ENCODE measurements around the gene ABCC8. TPM values are rescaled to one million over a fixed set of nuclear protein-coding genes. Genes with fewer than 3 reads are reported as not detected.

The ABCC8 gene
- total and polyA plus RNA-seq, 2 experiments from 2014 or later = 2.0 to 3.4 TPM

DNA sequence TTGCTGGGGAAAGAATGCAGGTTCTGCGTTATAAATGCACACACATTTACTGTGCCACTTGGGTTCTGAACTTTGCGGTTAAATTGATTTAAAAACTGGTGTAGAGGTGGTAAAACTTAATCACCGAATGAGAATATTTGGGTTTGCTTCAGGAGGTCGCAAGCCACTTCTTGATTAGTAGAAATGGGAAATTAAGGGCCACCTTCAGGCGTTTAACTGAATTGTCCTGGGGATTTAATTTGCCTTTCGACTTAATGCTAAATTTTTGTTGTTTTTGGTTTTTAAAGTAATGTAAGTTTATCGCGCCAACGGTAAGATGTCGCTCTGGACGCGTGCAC is 125.5 kb downstream of the ABCC8 start:
- Histone ChIP-seq H3K79me2 (replicated peaks; ENCODE audit: insufficient read depth) (no peaks in the 10 kb centered on the region), H3K27ac (ENCODE audit: low read depth) (no peak overlapping the region), H3F3A (replicated peaks; ENCODE audit: low read depth) (0 out of 2 replicates have a peak, but pooled peaks cover 3% of the 10 kb centered on the region), H3K4me2 (peak overlapping the region; percentile 76), H3K36me3 (ENCODE audit: insufficient read depth) (no peaks in the 10 kb centered on the region), H2AFZ (peak overlapping the region; percentile 95), H3K9me2 (ENCODE audit: insufficient read depth) (no peaks in the 10 kb centered on the region), H3K4me3 (peak overlapping the region; percentile 69), H3K4me1 (ENCODE audit: insufficient read depth) (peaks cover 18% of the 10 kb centered on the region), H4K20me1 (replicated peaks; ENCODE audit: insufficient read depth) (0 out of 2 replicates have a peak, but pooled peaks cover 3% of the 10 kb centered on the region), H3K27me3 (ENCODE audit: insufficient read depth) (peaks cover 75% of the 10 kb centered on the region)
- ATAC-seq (no peak), DNase-seq (ENCODE audit: low spot score) (no peak)
- peaks cover 21% of the 10 kb centered on the region for H3K4me1 Mint-ChIP-seq
- no peaks in the 10 kb centered on the region for H3K36me3 Mint-ChIP-seq (ENCODE audit: low read depth)
- peaks cover 8% of the 10 kb centered on the region; the same call in 2 of the 3 replicates for H3K9me3 Mint-ChIP-seq
- H3K4me3 Mint-ChIP-seq = peak overlapping the region; percentile 76
- peaks cover 53% of the 10 kb centered on the region for H3K27me3 Mint-ChIP-seq (ENCODE audit: insufficient read depth, low read depth, poor library complexity)
- H3K27ac Mint-ChIP-seq = no peak overlapping the region
- no peak for TF ChIP-seq STAT1 (IDR thresholded peaks at IDR 0.05; ENCODE audit: unreplicated experiment)
- peak in 1 of 2 experiments; percentile 34; a peak in 1 of 4 replicates for TF ChIP-seq CTCF (conservative IDR thresholded peaks at IDR 0.05; ENCODE audit: low read depth in 2 of 2)

- no peak overlapping the region for H3K27ac ChIP-seq (ENCODE audit: low read depth)
- H3K4me3 ChIP-seq = peak overlapping the region; percentile 69
- peaks cover 18% of the 10 kb centered on the region for H3K4me1 ChIP-seq (ENCODE audit: insufficient read depth)
- H3K9me2 ChIP-seq (ENCODE audit: insufficient read depth) = no peaks in the 10 kb centered on the region
- 0 out of 2 replicates have a peak, but pooled peaks cover 3% of the 10 kb centered on the region for H4K20me1 ChIP-seq (replicated peaks; ENCODE audit: insufficient read depth)
- no peak overlapping the region for H3K4me2 ChIP-seq
- DNase-seq (ENCODE audit: low spot score) (no peak), ATAC-seq (no peak)
- Mint-ChIP-seq H3K27me3 (ENCODE audit: insufficient read depth, low read depth, poor library complexity) (peaks cover 53% of the 10 kb centered on the region), H3K27ac (no peak overlapping the region), H3K4me1 (peaks cover 21% of the 10 kb centered on the region), H3K9me3 (peaks cover 6% of the 10 kb centered on the region; the same call in 2 of the 3 replicates), H3K4me3 (peak overlapping the region; percentile 76), H3K36me3 (ENCODE audit: low read depth) (no peaks in the 10 kb centered on the region)
- H2AFZ ChIP-seq = no peak overlapping the region
- peaks cover 75% of the 10 kb centered on the region for H3K27me3 ChIP-seq (ENCODE audit: insufficient read depth)
- no peaks in the 10 kb centered on the region for H3K36me3 ChIP-seq (ENCODE audit: insufficient read depth)
- H3K79me2 ChIP-seq (replicated peaks; ENCODE audit: insufficient read depth) = no peaks in the 10 kb centered on the region
- H3F3A ChIP-seq (replicated peaks; ENCODE audit: low read depth) = 0 out of 2 replicates have a peak, but pooled peaks cover 3% of the 10 kb centered on the region
- no peak for TF ChIP-seq POLR2AphosphoS5 (IDR thresholded peaks at IDR 0.05; ENCODE audit: low read depth)
- no peak for TF ChIP-seq ZNF331 (CRISPR knock-in tag; IDR thresholded peaks at IDR 0.05; ENCODE audit: low read depth)
- TF ChIP-seq JUNB (IDR thresholded peaks at IDR 0.05; ENCODE audit: unreplicated experiment) = no peak
- no peak for TF ChIP-seq NANOG (IDR thresholded peaks at IDR 0.05; ENCODE audit: borderline replicate concordance)
- no peak for TF ChIP-seq CTCF (conservative IDR thresholded peaks at IDR 0.05; ENCODE audit: low read depth in 2 of 2)
- no peak for TF ChIP-seq REST (IDR thresholded peaks at IDR 0.05; ENCODE audit: unreplicated experiment)
- TF ChIP-seq EZH2 (IDR thresholded peaks at IDR 0.05; ENCODE audit: low read depth, unreplicated experiment) = no peak
- TF ChIP-seq ETS1 (IDR thresholded peaks at IDR 0.05) = no peak
- TF ChIP-seq STAT1 (IDR thresholded peaks at IDR 0.05; ENCODE audit: unreplicated experiment) = no peak
Observed at GRCh38 chr11:17350455-17351171, 126.0 kb downstream of the ABCC8 start.
